Mesenchymal stem cell (in vitro differentiated cells and primary cell): ENCODE measurements around the gene LAMC3.
"Not testable (repeated sequence)": the region's sequence is repeated elsewhere in the genome, so short reads cannot be mapped to it uniquely, and the experiment has no call there.

ENCODE experiments used
- DNase-seq: peaks from one replicate; pipeline ENCODE4 v3.0.0-alpha.2; 2013
- H2AFZ ChIP-seq: one replicate; pipeline ENCODE4 v1.6.1; 2013; ENCODE audit warnings: low read depth, mild to moderate bottlenecking, control low read depth, inconsistent platforms, low read length, moderate library complexity
- H2AK5ac ChIP-seq: 2 replicates; pipeline ENCODE4 v1.6.1; 2013; ENCODE audit warnings: low read length, moderate library complexity, mild to moderate bottlenecking, inconsistent platforms; ENCODE audit not compliant: severe bottlenecking
- H2BK120ac ChIP-seq: one replicate; pipeline ENCODE4 v1.6.1; 2013; ENCODE audit warnings: low read depth, mild to moderate bottlenecking, inconsistent platforms, low read length, moderate library complexity
- H2BK12ac ChIP-seq, 2 experiments: one replicate each; pipeline ENCODE4 v1.6.1; 2013; ENCODE audit warnings: inconsistent platforms in 2 of 2, low read length in 2 of 2, mild to moderate bottlenecking in 2 of 2, moderate library complexity in 2 of 2, control low read depth in 1 of 2
- H2BK15ac ChIP-seq: one replicate; pipeline ENCODE4 v1.6.1; 2013; ENCODE audit warnings: mild to moderate bottlenecking, low read depth, inconsistent platforms; ENCODE audit not compliant: poor library complexity, severe bottlenecking
- H2BK5ac ChIP-seq: 2 replicates; pipeline ENCODE4 v1.6.1; 2013; ENCODE audit warnings: low read depth, mild to moderate bottlenecking, low read length, control low read depth, inconsistent platforms; ENCODE audit not compliant: poor library complexity, severe bottlenecking
- H3K14ac ChIP-seq, 2 experiments: one replicate each; pipeline ENCODE4 v1.6.1; 2013; ENCODE audit warnings: inconsistent platforms in 2 of 2, low read length in 2 of 2, control low read depth in 1 of 2, mild to moderate bottlenecking in 1 of 2, moderate library complexity in 1 of 2
- H3K18ac ChIP-seq, 2 experiments: one replicate each; pipeline ENCODE4 v1.6.1; 2013; ENCODE audit warnings: inconsistent platforms in 2 of 2, low read length in 2 of 2, control low read depth in 1 of 2, low read depth in 1 of 2, mild to moderate bottlenecking in 1 of 2
- H3K23ac ChIP-seq, 2 experiments: one replicate each; pipeline ENCODE4 v1.6.1; 2013; ENCODE audit warnings: inconsistent platforms in 2 of 2, low read length in 2 of 2, mild to moderate bottlenecking in 2 of 2, moderate library complexity in 2 of 2, control low read depth in 1 of 2
- H3K27ac ChIP-seq: 2 replicates; pipeline ENCODE4 v1.5.1; 2013; ENCODE audit warnings: mild to moderate bottlenecking, moderate library complexity, low read length, control low read depth, inconsistent platforms; ENCODE audit not compliant: poor library complexity, severe bottlenecking
- H3K27me3 ChIP-seq, 2 experiments: 2 replicates each; pipeline versions ENCODE4 v1.6.1 to v1.7.0; 2013; ENCODE audit warnings: low read length in 2 of 2, mild to moderate bottlenecking in 2 of 2, moderate library complexity in 2 of 2, control low read depth in 1 of 2, inconsistent platforms in 1 of 2; ENCODE audit not compliant: control insufficient read depth in 1 of 2, insufficient read depth in 1 of 2
- H3K36me3 ChIP-seq, 2 experiments: 2 replicates each; pipeline versions ENCODE4 v1.6.1 to v1.7.0; 2013; ENCODE audit warnings: low read length in 2 of 2, control low read depth in 1 of 2, inconsistent platforms in 1 of 2, low read depth in 1 of 2, mild to moderate bottlenecking in 1 of 2; ENCODE audit not compliant: insufficient read depth in 2 of 2, control insufficient read depth in 1 of 2
- H3K4ac ChIP-seq, 2 experiments: one replicate each; pipeline ENCODE4 v1.6.1; 2013; ENCODE audit warnings: inconsistent platforms in 2 of 2, low read length in 2 of 2, mild to moderate bottlenecking in 2 of 2, moderate library complexity in 2 of 2, control low read depth in 1 of 2, low read depth in 1 of 2
- H3K4me1 ChIP-seq: 2 replicates; pipeline ENCODE4 v1.6.1; 2013; ENCODE audit warnings: low read depth, low read length, control low read depth; ENCODE audit not compliant: control insufficient read depth, insufficient read depth
- H3K4me2 ChIP-seq: 2 replicates; pipeline ENCODE4 v1.6.1; 2013; ENCODE audit warnings: low read length, mild to moderate bottlenecking, inconsistent platforms; ENCODE audit not compliant: poor library complexity, severe bottlenecking
- H3K4me3 ChIP-seq, 2 experiments: 2 replicates each; pipeline versions ENCODE4 v1.5.1 to v1.7.0; 2013; ENCODE audit warnings: low read length in 2 of 2, mild to moderate bottlenecking in 2 of 2, control low read depth in 1 of 2, low read depth in 1 of 2; ENCODE audit not compliant: insufficient read depth in 1 of 2
- H3K79me1 ChIP-seq: replicated peaks from 2 replicates; pipeline ENCODE4 v1.6.1; 2013; ENCODE audit warnings: mild to moderate bottlenecking, control low read depth, low read length, inconsistent platforms; ENCODE audit not compliant: poor library complexity, severe bottlenecking
- H3K9ac ChIP-seq: 2 replicates; pipeline ENCODE4 v1.7.0; 2013; ENCODE audit warnings: mild to moderate bottlenecking, low read length, moderate library complexity
- H3K9me3 ChIP-seq: 2 replicates; pipeline ENCODE4 v1.7.0; 2013; ENCODE audit warnings: mild to moderate bottlenecking, low read length; ENCODE audit not compliant: control insufficient read depth
- H4K8ac ChIP-seq: one replicate; pipeline ENCODE4 v1.6.1; 2013; ENCODE audit warnings: inconsistent platforms, mild to moderate bottlenecking, low read length, moderate library complexity
- H4K91ac ChIP-seq: one replicate; pipeline ENCODE4 v1.6.1; 2013; ENCODE audit warnings: mild to moderate bottlenecking, low read length, inconsistent platforms
- WGBS: methylation state at CpG from one replicate; pipeline ENCODE4 v1.1.7; 2013; ENCODE audit warnings: mixed read lengths; 5-methylcytosine and 5-hydroxymethylcytosine counted together

The LAMC3 gene

DNA sequence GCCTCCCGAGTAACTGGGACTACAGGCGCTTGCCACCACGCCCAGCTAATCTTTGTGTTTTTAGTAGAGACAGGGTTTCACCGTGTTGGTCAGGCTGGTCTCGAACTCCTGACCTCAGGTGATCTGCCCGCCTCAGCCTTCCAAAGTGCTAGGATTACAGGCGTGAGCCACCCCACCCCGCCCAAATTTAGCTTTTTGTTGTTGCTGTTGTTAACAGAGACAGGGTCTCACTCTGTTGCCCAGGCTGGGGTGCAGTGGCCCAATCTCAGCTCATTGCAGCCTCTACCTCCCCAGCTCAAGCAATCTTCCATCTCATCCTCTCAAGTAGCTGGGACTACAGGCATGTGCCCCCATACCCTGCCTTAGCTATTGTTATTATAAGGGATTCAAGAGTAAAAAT lies 90.9 kb downstream of the LAMC3 start:
- not testable (repeated sequence) for DNase-seq, H3K9ac ChIP-seq, H2BK120ac ChIP-seq, H3K9me3 ChIP-seq, H2BK5ac ChIP-seq, H2BK12ac ChIP-seq, H3K23ac ChIP-seq, H3K36me3 ChIP-seq, H4K8ac ChIP-seq, H3K14ac ChIP-seq, H3K18ac ChIP-seq, H3K79me1 ChIP-seq, H3K4me3 ChIP-seq, H3K4me2 ChIP-seq, H4K91ac ChIP-seq, H2AFZ ChIP-seq, H2BK15ac ChIP-seq, H3K4ac ChIP-seq
- H3K4me1 ChIP-seq, result peaks cover 61% of the 10 kb centered on the region
- peak overlapping the region; percentile 96 for H2AK5ac ChIP-seq
- H3K27me3 ChIP-seq, result peaks cover 12 to 54% of the 10 kb centered on the region in 2 experiments
- peak overlapping the region; percentile 44 for H3K27ac ChIP-seq
- 86% methylated on average over 8 of the region's 8 CpGs for WGBS

GRCh38 chr9:131100445-131100844 lies 91.5 kb downstream of the LAMC3 start:
- Histone ChIP-seq H3K79me1 (no peaks in the 10 kb centered on the region), H3K4ac (no peak overlapping the region), H3K4me2 (peak overlapping the region; percentile 36), H3K4me3 (no peak overlapping the region), H2AK5ac (peak overlapping the region; percentile 96), H2BK5ac (peak overlapping the region; percentile 95), H3K9me3 (no peaks in the 10 kb centered on the region), H2BK120ac (no peak overlapping the region), H2BK12ac (no peak overlapping the region), H3K27ac (peak overlapping the region; percentile 62), H3K23ac (no peak overlapping the region), H3K27me3 (peaks cover 6 to 53% of the 10 kb centered on the region in 2 experiments), H3K4me1 (peaks cover 61% of the 10 kb centered on the region), H2BK15ac (no peak overlapping the region), H2AFZ (no peak overlapping the region), H3K18ac (no peak overlapping the region), H4K91ac (no peak overlapping the region), H3K9ac (no peak overlapping the region), H3K14ac (peak overlapping the region in 1 of 2 experiments; percentile 64), H4K8ac (no peak overlapping the region), H3K36me3 (peaks cover 0 to 9% of the 10 kb centered on the region in 2 experiments)
- 86% methylated on average over 9 of the region's 9 CpGs for WGBS
- no peak for DNase-seq

DNA sequence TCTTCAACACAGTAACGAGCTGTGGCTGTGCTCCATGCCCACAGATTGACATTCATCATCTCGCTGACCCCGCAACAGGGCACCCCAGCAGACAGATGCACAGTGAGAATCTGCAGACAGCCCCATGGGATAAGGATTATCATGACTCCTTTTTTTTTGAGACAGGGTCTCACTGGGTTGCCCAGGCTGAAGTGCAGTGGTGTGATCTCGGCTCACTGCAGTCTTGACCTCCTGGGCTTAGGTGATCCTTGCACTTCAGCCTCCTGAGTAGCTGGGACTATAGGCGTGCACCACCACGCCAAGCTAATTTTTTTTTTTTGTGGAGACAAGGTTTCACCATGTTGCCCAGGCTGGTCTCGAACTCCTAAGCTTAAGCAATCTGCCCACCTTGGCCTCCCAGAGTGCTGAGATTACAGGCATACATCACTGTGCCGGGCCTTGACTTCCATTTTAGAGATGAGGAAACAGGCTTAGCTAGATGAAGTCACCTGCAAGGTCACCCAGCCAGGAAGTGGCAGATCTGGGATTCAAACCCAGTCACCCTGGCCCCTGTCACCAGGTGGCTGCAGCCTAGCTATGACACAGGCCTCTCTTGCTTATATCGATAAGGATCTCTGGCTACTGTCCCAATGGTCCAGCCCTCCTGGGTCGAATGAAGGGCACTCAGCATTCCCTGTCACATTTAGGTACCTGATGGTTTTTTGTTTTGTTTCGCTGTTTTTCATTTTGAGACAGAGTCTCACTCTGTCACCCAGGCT lies 92.4 kb downstream of the LAMC3 start:
- no peak for DNase-seq
- Histone ChIP-seq H2AK5ac (peak overlapping the region; percentile 78), H3K27ac (no peak overlapping the region), H3K36me3 (peaks cover 0 to 9% of the 10 kb centered on the region in 2 experiments), H3K4ac (no peak overlapping the region), H3K4me1 (peaks cover 56% of the 10 kb centered on the region), H2AFZ (no peak overlapping the region), H2BK5ac (no peak overlapping the region), H2BK15ac (no peak overlapping the region), H3K4me3 (no peak overlapping the region), H3K14ac (no peak overlapping the region), H3K4me2 (no peak overlapping the region), H2BK120ac (no peak overlapping the region), H3K27me3 (peaks cover 0 to 47% of the 10 kb centered on the region in 2 experiments), H2BK12ac (no peak overlapping the region), H4K8ac (no peak overlapping the region), H3K79me1 (no peaks in the 10 kb centered on the region), H4K91ac (no peak overlapping the region), H3K9me3 (no peaks in the 10 kb centered on the region), H3K9ac (no peak overlapping the region), H3K18ac (no peak overlapping the region), H3K23ac (no peak overlapping the region)
- WGBS, result 92% methylated on average over 11 of the region's 11 CpGs

- no peak overlapping the region for H3K4me3 ChIP-seq
- DNase-seq, result no peak
- 82% methylated on average over 8 of the region's 9 CpGs for WGBS
Measured at GRCh38 chr9:131103024-131103423, 94.0 kb downstream of the LAMC3 start.

More at GRCh38 chr9:131103024-131103423, 94.0 kb downstream of the LAMC3 start:
- H3K4me1 ChIP-seq, result peaks cover 44% of the 10 kb centered on the region
- H2AK5ac ChIP-seq, result peak overlapping the region; percentile 74
- H3K9me3 ChIP-seq, result no peaks in the 10 kb centered on the region
- peak overlapping the region; percentile 4 for H3K27ac ChIP-seq
- H3K36me3 ChIP-seq, result peaks cover 0 to 17% of the 10 kb centered on the region in 2 experiments
- no peak overlapping the region for H4K8ac ChIP-seq
- no peaks in the 10 kb centered on the region for H3K79me1 ChIP-seq
- H3K27me3 ChIP-seq, result peaks cover 0 to 45% of the 10 kb centered on the region in 2 experiments
- no peak overlapping the region for H3K14ac ChIP-seq
- H2AFZ ChIP-seq, result no peak overlapping the region
- no peak overlapping the region for H2BK12ac ChIP-seq
- no peak overlapping the region for H2BK120ac ChIP-seq
- no peak overlapping the region for H2BK15ac ChIP-seq
- H3K18ac ChIP-seq, result no peak overlapping the region
- H3K4ac ChIP-seq, result no peak overlapping the region
- no peak overlapping the region for H4K91ac ChIP-seq
- no peak overlapping the region for H3K9ac ChIP-seq
- no peak overlapping the region for H3K23ac ChIP-seq
- no peak overlapping the region for H2BK5ac ChIP-seq
- peak overlapping the region; percentile 0 for H3K4me2 ChIP-seq
